IMR-90 (cell line): ENCODE results near the gene MEGF6. TPM values are rescaled to one million over a fixed set of nuclear protein-coding genes. Genes with fewer than 3 reads are reported as not detected.
"Not testable (repeated sequence)": the region's sequence is repeated elsewhere in the genome, so short reads cannot be mapped to it uniquely, and the experiment has no call there.

Experiments
- ATAC-seq: fragments of 200-7000 bp; cut with Tn5 transposase; 2 replicates; pipeline ENCODE4 v1.9.1; 2020; ENCODE audit warnings: low read depth, mild to moderate bottlenecking, moderate library complexity
- BruUV-seq: library from RNA; stranded (reverse); fragments of 400-500 nt; replicated peaks from 2 replicates; lab custom pipeline; 2021; lab: Mats Ljungman, UMichigan
- CTCF ChIA-PET: fragments of 300-600 bp; formaldehyde crosslinking; extraction: SDS; loops from one replicate; lab custom pipeline; 2021; ENCODE audit warnings: antibody characterized with exemption; lab: Yijun Ruan, JAX
- POLR2A ChIA-PET: fragments of 300-600 bp; sonication (Branson Sonifier 250); formaldehyde crosslinking; loops from one replicate; lab custom pipeline; 2022; ENCODE audit warnings: antibody characterized with exemption; ENCODE audit not compliant: unreplicated experiment; lab: Charles Lee
- DNase-seq: peaks from one replicate; pipeline ENCODE4 v3.0.0; 2013
- H2AFZ ChIP-seq: replicated peaks from 2 replicates; pipeline ENCODE3; 2013; ENCODE audit warnings: low read length, mild to moderate bottlenecking; ENCODE audit not compliant: poor library complexity
- H2AK5ac ChIP-seq: 2 replicates; pipeline ENCODE4 v1.6.1; 2013; ENCODE audit warnings: low read depth, low read length, inconsistent platforms
- H2AK9ac ChIP-seq: replicated peaks from 2 replicates; pipeline ENCODE3; 2013; ENCODE audit warnings: mild to moderate bottlenecking, low read depth, low read length, moderate library complexity; ENCODE audit not compliant: poor library complexity
- H2BK120ac ChIP-seq: 2 replicates; pipeline ENCODE4 v1.6.1; 2013; ENCODE audit warnings: low read depth, low read length, inconsistent platforms
- H2BK15ac ChIP-seq: 3 replicates; pipeline ENCODE4 v1.6.1; 2013; ENCODE audit warnings: low read depth, low read length, inconsistent platforms
- H2BK20ac ChIP-seq: 2 replicates; pipeline ENCODE4 v1.6.1; 2013; ENCODE audit warnings: low read depth, mild to moderate bottlenecking, inconsistent platforms, low read length, moderate library complexity
- H2BK5ac ChIP-seq: 2 replicates; pipeline ENCODE4 v1.6.1; 2013; ENCODE audit warnings: mild to moderate bottlenecking, low read depth, low read length, inconsistent platforms; ENCODE audit not compliant: poor library complexity, severe bottlenecking
- H3K14ac ChIP-seq: replicated peaks from 2 replicates; pipeline ENCODE4 v1.6.1; 2013; ENCODE audit warnings: low read depth, low read length, inconsistent platforms
- H3K18ac ChIP-seq: 2 replicates; pipeline ENCODE4 v1.6.1; 2013; ENCODE audit warnings: low read depth, low read length, control low read depth
- H3K23ac ChIP-seq: 2 replicates; pipeline ENCODE4 v1.6.1; 2013; ENCODE audit warnings: low read depth, low read length, inconsistent platforms
- H3K27ac ChIP-seq: 2 replicates; pipeline ENCODE4 v1.5.1; 2013; ENCODE audit warnings: mild to moderate bottlenecking, control low read depth, low read length; ENCODE audit not compliant: insufficient read depth
- H3K27me3 ChIP-seq: 2 replicates; pipeline ENCODE4 v1.6.1; 2013; ENCODE audit warnings: low read length; ENCODE audit not compliant: control insufficient read depth, insufficient read depth
- H3K36me3 ChIP-seq: 2 replicates; pipeline ENCODE4 v1.6.1; 2013; ENCODE audit warnings: low read length, mixed read lengths; ENCODE audit not compliant: control insufficient read depth, insufficient read depth
- H3K4ac ChIP-seq: 2 replicates; pipeline ENCODE4 v1.6.1; 2013; ENCODE audit warnings: low read depth, low read length, inconsistent platforms
- H3K4me1 ChIP-seq: 2 replicates; pipeline ENCODE4 v1.6.1; 2013; ENCODE audit warnings: low read length, mixed read lengths; ENCODE audit not compliant: control insufficient read depth, insufficient read depth
- H3K4me2 ChIP-seq: 2 replicates; pipeline ENCODE4 v1.6.1; 2013; ENCODE audit warnings: low read depth, mild to moderate bottlenecking, control low read depth, low read length, moderate library complexity
- H3K4me3 ChIP-seq: 2 replicates; pipeline ENCODE4 v1.5.1; 2013; ENCODE audit warnings: low read depth, mild to moderate bottlenecking, control low read depth, low read length, moderate library complexity; ENCODE audit not compliant: insufficient read depth
- H3K56ac ChIP-seq: 2 replicates; pipeline ENCODE4 v1.6.1; 2013; ENCODE audit warnings: low read length, inconsistent platforms; ENCODE audit not compliant: insufficient read depth; ENCODE audit errors: extremely low read depth
- H3K79me1 ChIP-seq, 2 experiments: 2 replicates each; pipeline ENCODE4 v1.6.1; 2013; ENCODE audit warnings: low read length in 2 of 2, inconsistent platforms in 1 of 2, low read depth in 1 of 2
- H3K9ac ChIP-seq: 2 replicates; pipeline ENCODE4 v1.6.1; 2013; ENCODE audit warnings: low read depth, low read length, control low read depth
- H3K9me1 ChIP-seq: 2 replicates; pipeline ENCODE4 v1.6.1; 2013; ENCODE audit warnings: low read length, inconsistent platforms; ENCODE audit not compliant: insufficient read depth
- H3K9me3 ChIP-seq: 2 replicates; pipeline ENCODE4 v1.6.1; 2013; ENCODE audit warnings: low read length; ENCODE audit not compliant: control insufficient read depth, insufficient read depth
- H4K20me1 ChIP-seq: 2 replicates; pipeline ENCODE4 v1.6.1; 2013; ENCODE audit warnings: low read length, inconsistent platforms; ENCODE audit not compliant: insufficient read depth
- H4K5ac ChIP-seq: 2 replicates; pipeline ENCODE4 v1.6.1; 2013; ENCODE audit warnings: mild to moderate bottlenecking, low read depth, low read length, control low read depth
- H4K8ac ChIP-seq, 2 experiments: 2 replicates each; pipeline ENCODE4 v1.6.1; 2013; ENCODE audit warnings: low read depth in 2 of 2, low read length in 2 of 2, control low read depth in 1 of 2, inconsistent platforms in 1 of 2
- H4K91ac ChIP-seq: 2 replicates; pipeline ENCODE4 v1.6.1; 2013; ENCODE audit warnings: low read depth, low read length, inconsistent platforms; ENCODE audit not compliant: insufficient read depth
- WGBS, 2 experiments: methylation state at CpG; one replicate each; pipeline versions ENCODE4 v1.1.5 to v1.1.7; 2013; ENCODE audit warnings: missing lambda C conversion rate in 2 of 2; ENCODE audit not compliant: insufficient read length in 1 of 2; ENCODE audit errors: extremely low coverage in 2 of 2; 5-methylcytosine and 5-hydroxymethylcytosine counted together
- dilution Hi-C: fragments of 300-500 bp; cut with HindIII; formaldehyde crosslinking; loops from one replicate; pipeline ENCODE4 v1.14.3; 2018; ENCODE audit warnings: low sequenced_read_pairs; ENCODE audit not compliant: unreplicated experiment
- in situ Hi-C: fragments of 300-500 bp; cut with MboI; formaldehyde crosslinking; loops from 3 replicates; pipeline ENCODE4 v1.14.3; 2019; ENCODE audit warnings: low sequenced_read_pairs, inconsistent platforms, mixed read lengths
- intact Hi-C: fragments of 100-400 bp; cut with micrococcal nuclease; formaldehyde crosslinking; loops from 2 replicates; pipeline ENCODE4 v1.10.0; 2022
- polyA plus RNA-seq, 3 experiments: library from polyadenylated mRNA; depleted of rRNA; stranded (reverse); fragments of >200 nt; gene quantifications; 2 replicates each; pipeline ENCODE4 v1.2.3, GENCODE V29; 2012; ENCODE audit warnings: low replicate concordance in 1 of 3
- total RNA-seq: library from RNA; depleted of rRNA; stranded (reverse); fragments of >200 nt; gene quantifications from 2 replicates; pipeline ENCODE4 v1.2.3, GENCODE V29; 2012

MEGF6 gene
- total and polyA plus RNA-seq, 2 of the 4 experiments (the other 2 are of a cell fraction) = 0.72 to 4.1 TPM

DNA sequence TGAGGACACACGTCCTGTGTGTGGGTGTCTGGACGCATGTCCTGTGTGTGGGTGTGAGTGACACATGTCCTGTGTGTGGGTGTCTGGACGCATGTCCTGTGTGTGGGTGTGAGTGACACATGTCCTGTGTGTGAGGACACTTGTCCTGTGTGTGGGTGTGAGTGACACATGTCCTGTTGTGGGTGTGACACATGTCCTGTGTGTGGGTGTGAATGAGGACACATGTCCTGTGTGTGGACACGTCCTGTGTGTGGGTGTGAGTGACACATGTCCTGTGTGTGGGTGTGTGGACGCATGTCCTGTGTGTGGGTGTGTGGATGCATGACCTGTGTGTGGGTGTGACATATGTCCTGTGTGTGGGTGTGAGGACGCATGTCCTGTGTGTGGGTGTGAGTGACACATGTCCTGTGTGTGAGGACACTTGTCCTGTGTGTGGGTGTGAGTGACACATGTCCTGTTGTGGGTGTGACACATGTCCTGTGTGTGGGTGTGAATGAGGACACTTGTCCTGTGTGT lies 25.9 kb downstream of the MEGF6 start:
- H3K4me1 ChIP-seq, H3K9me1 ChIP-seq, H2BK20ac ChIP-seq, H3K9ac ChIP-seq, H4K5ac ChIP-seq, H3K4ac ChIP-seq, CTCF ChIA-PET, BruUV-seq, H3K36me3 ChIP-seq, H2BK15ac ChIP-seq, H3K79me1 ChIP-seq, intact Hi-C loops, H3K23ac ChIP-seq, H2AK5ac ChIP-seq, H3K4me3 ChIP-seq, H2BK5ac ChIP-seq, dilution Hi-C loops, ATAC-seq, H3K56ac ChIP-seq, H3K14ac ChIP-seq, H2AFZ ChIP-seq, H4K8ac ChIP-seq, H3K9me3 ChIP-seq, in situ Hi-C loops, H3K27me3 ChIP-seq, DNase-seq, H3K18ac ChIP-seq, H3K27ac ChIP-seq, H2AK9ac ChIP-seq, H3K4me2 ChIP-seq, H2BK120ac ChIP-seq, H4K20me1 ChIP-seq, POLR2A ChIA-PET, H4K91ac ChIP-seq: not testable (repeated sequence)
- 83% methylated on average over 5 of the region's 6 CpGs; no CpG with 5 or more reads in 1 of the 2 experiments for WGBS, 2 experiments
